ENCODE data around the gene MMP1.

The MMP1 gene

DNA sequence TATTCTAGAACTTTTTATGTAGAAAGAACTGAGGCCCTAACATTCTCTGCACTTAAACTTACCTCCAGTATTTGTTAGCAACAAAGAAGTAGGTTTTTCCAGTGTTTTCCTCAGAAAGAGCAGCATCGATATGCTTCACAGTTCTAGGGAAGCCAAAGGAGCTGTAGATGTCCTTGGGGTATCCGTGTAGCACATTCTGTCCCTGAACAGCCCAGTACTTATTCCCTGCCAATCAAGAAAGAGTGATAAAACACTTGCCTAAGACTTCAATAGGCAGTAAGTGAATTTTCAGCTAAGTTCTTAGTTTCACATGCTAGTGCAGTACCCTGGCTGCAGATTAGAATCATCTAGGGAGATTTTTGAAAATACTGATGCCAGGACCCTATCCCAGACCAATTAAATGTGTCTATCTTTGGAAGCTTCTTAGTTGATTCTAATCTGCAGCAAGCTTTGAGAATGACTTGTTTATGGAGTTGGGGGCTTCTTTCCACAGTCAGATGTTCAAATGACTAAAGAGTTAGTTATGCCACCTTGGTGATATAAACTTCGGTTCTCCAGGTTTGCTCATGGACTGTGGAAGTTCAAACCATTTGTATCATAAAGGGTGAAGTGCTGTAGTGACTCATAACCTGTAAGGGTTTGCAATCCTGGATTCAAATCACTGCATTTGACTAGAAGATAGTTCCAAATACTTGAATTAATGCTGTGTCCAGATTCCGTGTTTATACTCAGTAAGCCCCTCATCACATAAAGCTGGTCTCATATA, 6.5 kb downstream of the MMP1 start:
- no peaks in the 10 kb centered on the region for H3K27me3 Mint-ChIP-seq (ENCODE audit: low read depth)
- H3K4me1 Mint-ChIP-seq (ENCODE audit: low read depth) = peaks cover 1% of the 10 kb centered on the region
- no peak overlapping the region for H3K4me3 Mint-ChIP-seq
- H3K9me3 Mint-ChIP-seq = no peaks in the 10 kb centered on the region
- H3K36me3 Mint-ChIP-seq (ENCODE audit: low read depth) = no peaks in the 10 kb centered on the region
- H3K27ac Mint-ChIP-seq = no peak overlapping the region

DNA sequence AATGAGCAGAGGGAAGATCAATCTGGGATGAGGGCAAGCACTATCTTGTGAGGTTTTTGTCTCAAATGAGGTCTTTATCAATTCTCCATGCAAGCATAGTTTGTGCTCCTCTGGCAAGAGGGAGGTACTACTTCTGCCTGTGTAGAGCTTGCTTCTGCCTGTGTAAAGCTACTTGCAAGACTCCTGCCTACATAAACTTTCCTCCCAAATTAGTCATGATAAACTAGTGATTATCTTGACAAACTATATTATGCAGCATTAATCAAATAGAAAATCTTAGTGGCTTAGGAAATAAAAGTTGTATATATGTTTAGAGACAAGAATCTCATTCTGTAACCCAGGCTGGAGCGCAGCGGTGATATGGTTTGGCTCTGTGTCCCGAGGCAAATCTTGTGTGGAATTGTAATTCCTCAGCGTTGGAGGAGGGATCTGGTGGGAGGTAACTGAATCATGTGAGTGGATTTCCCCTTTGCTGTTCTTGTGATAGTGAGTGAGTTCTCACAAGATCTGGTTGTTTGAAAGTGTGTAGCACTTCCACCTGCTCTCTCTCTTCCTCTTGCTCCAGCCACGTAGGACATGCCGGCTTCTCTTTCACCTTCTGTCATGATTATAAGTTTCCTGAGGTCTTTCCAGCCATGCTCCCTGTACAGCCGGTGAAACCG, 9.5 kb downstream of the MMP1 start:
- H3K36me3 Mint-ChIP-seq (ENCODE audit: low read depth) = no peaks in the 10 kb centered on the region

DNA sequence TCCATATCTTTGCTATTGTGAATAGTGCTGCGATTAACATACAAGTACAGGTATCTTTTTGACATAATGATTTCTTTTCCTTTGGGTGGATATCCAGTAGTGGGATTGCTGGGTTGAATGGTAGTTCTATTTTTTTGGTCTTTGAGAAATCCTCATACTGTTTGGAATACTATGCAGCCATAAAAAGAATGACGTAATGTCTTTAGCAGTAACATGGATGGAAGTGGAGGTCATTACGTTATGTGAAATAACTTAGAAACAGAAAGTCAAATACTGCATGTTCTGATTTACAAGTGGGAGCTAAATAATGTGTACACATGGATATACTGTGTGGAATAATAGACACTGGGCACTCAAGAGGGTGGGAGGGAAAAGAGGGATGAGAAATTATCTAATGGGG, 13.6 kb downstream of the MMP1 start:
- Mint-ChIP-seq H3K27ac (no peak overlapping the region), H3K9me3 (no peaks in the 10 kb centered on the region), H3K4me1 (ENCODE audit: low read depth) (no peaks in the 10 kb centered on the region), H3K4me3 (no peak overlapping the region), H3K27me3 (ENCODE audit: low read depth) (peaks cover 3% of the 10 kb centered on the region), H3K36me3 (ENCODE audit: low read depth) (no peaks in the 10 kb centered on the region)

More for the DNA sequence above, 9.5 kb downstream of the MMP1 start:
- H3K4me3 Mint-ChIP-seq = no peak overlapping the region
- no peaks in the 10 kb centered on the region for H3K27me3 Mint-ChIP-seq (ENCODE audit: low read depth)
- H3K9me3 Mint-ChIP-seq = no peaks in the 10 kb centered on the region
- no peak overlapping the region for H3K27ac Mint-ChIP-seq
- H3K4me1 Mint-ChIP-seq (ENCODE audit: low read depth) = no peaks in the 10 kb centered on the region

DNA sequence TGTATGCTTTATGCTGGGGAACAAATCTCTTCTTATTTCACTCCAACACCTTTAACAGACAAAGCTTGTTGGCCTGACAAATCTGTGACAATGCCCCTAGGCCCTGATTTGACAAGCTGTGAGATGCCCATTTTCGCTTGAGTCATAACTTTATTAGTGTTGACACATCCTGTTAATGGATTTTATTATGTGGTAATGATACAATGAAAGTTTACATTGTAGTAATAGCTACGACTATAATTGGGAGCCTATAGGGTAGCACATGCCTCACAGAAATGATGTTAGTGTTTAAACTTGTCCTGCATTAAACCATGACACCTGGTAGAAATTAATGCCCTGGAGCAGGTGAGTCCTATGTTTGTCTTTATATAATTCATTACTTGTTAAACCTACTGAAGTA, 14.2 kb downstream of the MMP1 start:
- no peaks in the 10 kb centered on the region for H3K4me1 Mint-ChIP-seq (ENCODE audit: low read depth)

DNA sequence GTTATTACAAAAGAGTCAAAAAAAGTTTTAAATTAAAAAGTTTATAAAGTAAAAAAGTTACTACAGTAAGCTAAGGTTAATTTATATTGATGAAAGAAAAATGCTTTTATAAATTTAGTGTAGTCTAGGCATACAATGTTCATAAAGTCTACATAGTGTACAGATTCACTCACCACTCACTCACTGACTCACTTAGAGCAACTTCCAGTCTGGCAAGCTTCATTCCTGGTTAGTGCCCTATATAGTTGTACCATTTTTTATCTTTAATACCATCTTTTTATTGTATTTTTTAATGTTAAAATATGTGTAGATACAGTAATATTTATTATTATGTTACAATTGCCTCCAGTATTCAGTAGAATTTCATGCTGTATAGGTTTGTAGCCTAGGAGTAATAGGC, 14.9 kb downstream of the MMP1 start:
- Mint-ChIP-seq H3K9me3 (no peaks in the 10 kb centered on the region), H3K27ac (no peak overlapping the region), H3K27me3 (ENCODE audit: low read depth) (peaks cover 3% of the 10 kb centered on the region), H3K4me3 (no peak overlapping the region), H3K4me1 (ENCODE audit: low read depth) (no peaks in the 10 kb centered on the region), H3K36me3 (ENCODE audit: low read depth) (no peaks in the 10 kb centered on the region)

More for the DNA sequence above, 14.2 kb downstream of the MMP1 start:
- Mint-ChIP-seq H3K27me3 (ENCODE audit: low read depth) (peaks cover 3% of the 10 kb centered on the region), H3K27ac (no peak overlapping the region), H3K4me3 (no peak overlapping the region), H3K36me3 (ENCODE audit: low read depth) (no peaks in the 10 kb centered on the region), H3K9me3 (no peaks in the 10 kb centered on the region)

DNA sequence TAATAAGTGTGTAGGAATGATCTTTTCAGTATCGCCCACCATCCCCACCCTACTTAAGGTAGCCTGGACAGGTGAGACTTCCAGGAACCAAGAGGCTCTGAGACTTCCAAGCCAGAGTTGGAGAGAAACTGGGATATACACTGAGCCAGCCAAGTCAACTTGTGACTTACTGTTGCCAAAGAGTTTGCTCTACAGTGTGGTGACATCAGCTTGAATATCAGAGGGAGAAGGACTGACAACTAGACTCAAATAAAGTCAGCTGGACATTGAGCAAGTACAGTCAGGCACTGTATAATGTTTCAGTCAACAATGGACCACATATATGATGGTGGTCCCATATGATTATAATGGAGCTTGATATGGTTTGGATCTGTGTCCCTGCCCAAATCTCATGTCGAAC, 16.3 kb downstream of the MMP1 start:
- H3K27me3 Mint-ChIP-seq (ENCODE audit: low read depth) = peaks cover 9% of the 10 kb centered on the region
- H3K27ac Mint-ChIP-seq = no peak overlapping the region
- no peaks in the 10 kb centered on the region for H3K9me3 Mint-ChIP-seq
- H3K4me3 Mint-ChIP-seq = no peak overlapping the region
- H3K36me3 Mint-ChIP-seq (ENCODE audit: low read depth) = no peaks in the 10 kb centered on the region
- H3K4me1 Mint-ChIP-seq (ENCODE audit: low read depth) = no peaks in the 10 kb centered on the region

DNA sequence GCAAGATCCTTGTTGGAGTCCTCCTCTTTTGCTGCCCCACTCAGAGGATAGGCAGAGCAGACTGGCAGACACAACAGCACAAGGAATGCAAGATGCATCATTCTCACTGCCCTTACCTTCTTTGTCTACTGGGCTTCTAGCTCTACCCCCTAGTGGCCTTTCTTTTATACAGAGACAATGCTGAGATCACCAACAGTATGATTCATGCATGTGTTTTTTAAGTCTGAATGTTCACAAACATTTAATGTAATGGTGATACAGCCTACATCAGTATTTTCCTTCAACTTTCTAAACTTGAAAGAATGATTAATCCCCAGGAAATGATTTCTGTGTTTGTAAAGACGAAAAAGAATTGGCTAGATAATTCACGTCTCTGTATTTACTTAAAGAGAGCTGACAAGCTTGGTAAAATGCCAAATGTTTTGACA, 17.5 kb downstream of the MMP1 start, which contains the start of gene MMP10:
TSS of gene MMP10 (minus strand) at position 138 of the 428 bp plus-strand sequence. CDS start at position 101, 37 bp downstream.
- Mint-ChIP-seq H3K4me3 (no peak within 1 kb of the TSS), H3K9me3 (no peaks in the 10 kb centered on the region), H3K27me3 (ENCODE audit: low read depth) (peaks cover 9% of the 10 kb centered on the region), H3K27ac (no peak within 1 kb of the TSS), H3K36me3 (ENCODE audit: low read depth) (no peaks in the 10 kb centered on the region), H3K4me1 (ENCODE audit: low read depth) (no peaks in the 10 kb centered on the region)

DNA sequence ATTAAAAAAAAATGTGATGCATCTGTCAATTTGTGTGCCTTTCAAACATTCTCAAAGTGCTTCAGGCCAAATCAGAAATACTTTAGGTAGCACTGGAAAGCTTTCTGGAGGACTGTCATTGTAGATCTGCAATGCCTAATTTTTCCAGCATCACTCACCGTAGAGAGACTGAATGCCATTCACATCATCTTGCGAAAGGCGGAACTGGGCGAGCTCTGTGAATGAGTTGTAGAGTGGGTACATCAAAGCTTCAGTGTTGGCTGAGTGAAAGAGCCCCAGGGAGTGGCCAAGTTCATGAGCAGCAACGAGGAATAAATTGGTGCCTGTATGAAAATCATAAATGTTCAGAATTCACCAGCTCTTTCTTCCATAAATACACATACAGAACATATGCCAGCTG, 21.5 kb downstream of the MMP1 start:
- H3K9me3 Mint-ChIP-seq = no peaks in the 10 kb centered on the region
- no peaks in the 10 kb centered on the region for H3K4me1 Mint-ChIP-seq (ENCODE audit: low read depth)
- no peak overlapping the region for H3K27ac Mint-ChIP-seq
- H3K4me3 Mint-ChIP-seq = no peak overlapping the region
- H3K27me3 Mint-ChIP-seq (ENCODE audit: low read depth) = peaks cover 15% of the 10 kb centered on the region
- no peaks in the 10 kb centered on the region for H3K36me3 Mint-ChIP-seq (ENCODE audit: low read depth)

DNA sequence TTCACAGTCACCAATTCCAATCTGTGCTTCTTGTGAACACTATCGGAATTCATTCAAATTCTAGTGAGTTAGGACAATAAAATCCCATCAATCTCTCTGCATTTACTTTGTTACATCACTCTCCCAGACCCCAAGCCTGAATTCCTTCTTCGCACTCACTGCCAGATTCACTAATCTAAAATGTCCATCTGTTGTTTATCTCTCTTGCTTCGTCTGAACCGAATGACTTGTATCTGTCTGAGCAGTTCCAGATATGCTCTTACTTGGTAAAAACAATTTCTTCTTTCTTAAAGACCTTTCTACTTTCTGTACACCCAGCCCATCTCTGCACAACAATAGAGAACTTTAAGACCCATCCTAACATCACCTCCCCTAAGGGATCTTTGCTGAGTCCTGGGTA, 24.6 kb downstream of the MMP1 start:
- H3K9me3 Mint-ChIP-seq = no peaks in the 10 kb centered on the region
- peaks cover 12% of the 10 kb centered on the region for H3K27me3 Mint-ChIP-seq (ENCODE audit: low read depth)
- H3K27ac Mint-ChIP-seq = no peak overlapping the region
- no peak overlapping the region for H3K4me3 Mint-ChIP-seq
- no peaks in the 10 kb centered on the region for H3K4me1 Mint-ChIP-seq (ENCODE audit: low read depth)
- H3K36me3 Mint-ChIP-seq (ENCODE audit: low read depth) = no peaks in the 10 kb centered on the region

DNA sequence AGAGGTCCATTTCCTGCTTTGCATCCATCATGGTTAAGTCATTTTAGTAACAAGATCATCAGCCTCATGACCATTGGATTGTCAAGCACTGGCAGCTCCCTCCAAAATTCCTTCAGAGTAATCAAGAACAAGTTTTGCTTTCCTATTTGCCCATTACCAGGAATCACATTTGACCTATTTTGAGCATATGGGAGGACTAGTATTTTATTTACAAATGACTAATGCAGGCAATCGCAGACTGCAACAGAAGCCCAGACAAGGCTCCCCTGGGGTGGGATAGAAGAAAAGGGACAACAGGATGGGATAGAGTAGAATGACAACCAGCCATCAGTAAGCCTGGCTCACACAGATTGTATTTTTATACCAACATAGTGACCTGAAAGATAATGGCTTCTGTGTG, 26.6 kb downstream of the MMP1 start:
- Mint-ChIP-seq H3K36me3 (ENCODE audit: low read depth) (no peaks in the 10 kb centered on the region), H3K27me3 (ENCODE audit: low read depth) (peaks cover 6% of the 10 kb centered on the region), H3K4me3 (no peak overlapping the region), H3K4me1 (ENCODE audit: low read depth) (no peaks in the 10 kb centered on the region), H3K27ac (no peak overlapping the region), H3K9me3 (no peaks in the 10 kb centered on the region)

DNA sequence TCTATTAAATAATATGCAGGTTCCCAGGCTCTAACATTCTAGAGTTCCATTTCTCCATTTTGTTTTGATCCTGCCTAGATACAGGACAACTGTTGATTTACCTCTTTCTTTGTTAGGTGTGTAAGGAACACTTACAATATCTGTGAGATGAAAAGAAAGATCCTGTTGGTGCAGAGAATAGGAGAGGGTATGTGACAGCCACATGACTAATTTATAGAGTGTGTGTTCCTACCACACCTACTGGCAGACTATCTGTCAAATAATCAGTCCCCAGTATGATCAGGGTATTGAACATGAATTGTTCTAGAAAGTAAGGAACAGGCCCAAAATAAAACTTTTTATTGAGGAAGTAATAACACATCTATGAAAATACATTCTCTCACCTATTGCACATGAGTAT, 27.8 kb downstream of the MMP1 start:
- Mint-ChIP-seq H3K4me3 (no peak overlapping the region), H3K27me3 (ENCODE audit: low read depth) (peaks cover 6% of the 10 kb centered on the region), H3K9me3 (no peaks in the 10 kb centered on the region), H3K4me1 (ENCODE audit: low read depth) (no peaks in the 10 kb centered on the region), H3K36me3 (ENCODE audit: low read depth) (no peaks in the 10 kb centered on the region), H3K27ac (no peak overlapping the region)

DNA sequence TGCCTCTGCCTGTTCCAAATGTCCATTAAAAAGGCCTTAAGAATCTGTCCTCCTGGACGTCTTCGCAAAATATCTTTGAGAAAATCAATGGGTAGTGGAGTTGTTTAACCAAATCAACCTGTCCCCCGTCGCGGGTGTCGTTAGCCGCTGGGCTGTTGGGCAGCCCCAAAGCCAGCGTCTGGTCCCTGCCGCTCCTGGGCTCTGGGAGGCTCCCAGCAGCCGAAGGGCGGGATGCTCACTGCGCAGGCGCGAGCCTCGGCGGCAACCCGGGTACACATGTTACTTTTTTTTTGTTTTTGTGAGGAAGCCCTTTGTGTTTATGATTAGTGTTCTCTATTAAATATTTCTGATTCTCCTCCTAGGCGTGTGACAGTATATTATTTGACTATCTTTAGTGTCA, 30.2 kb downstream of the MMP1 start:
- Mint-ChIP-seq H3K27me3 (ENCODE audit: low read depth) (no peaks in the 10 kb centered on the region), H3K36me3 (ENCODE audit: low read depth) (no peaks in the 10 kb centered on the region), H3K4me3 (no peak overlapping the region), H3K27ac (no peak overlapping the region), H3K9me3 (no peaks in the 10 kb centered on the region), H3K4me1 (ENCODE audit: low read depth) (no peaks in the 10 kb centered on the region)

DNA sequence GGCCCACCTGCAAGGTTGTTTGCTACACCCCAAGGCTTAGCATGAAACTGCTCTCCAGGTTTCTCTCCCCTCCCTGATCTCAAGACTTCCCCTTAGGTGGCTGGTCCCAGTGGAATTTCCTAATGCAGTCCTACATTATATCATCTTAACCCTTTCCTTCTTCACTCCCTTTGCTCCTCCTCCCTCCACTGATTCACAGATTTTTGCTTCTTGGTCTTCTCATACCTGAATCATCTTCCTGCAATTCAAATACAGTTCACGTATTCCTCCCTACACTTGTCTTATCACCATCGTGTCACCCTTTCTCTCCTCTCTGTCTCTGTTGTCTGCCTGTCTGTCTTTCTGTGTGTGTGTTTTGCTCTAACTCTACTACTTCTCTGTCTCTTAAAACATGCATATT, 34.5 kb downstream of the MMP1 start:
- H3K27ac Mint-ChIP-seq = no peak overlapping the region
- H3K27me3 Mint-ChIP-seq (ENCODE audit: low read depth) = peaks cover 2% of the 10 kb centered on the region
- H3K4me1 Mint-ChIP-seq (ENCODE audit: low read depth) = no peaks in the 10 kb centered on the region
- H3K36me3 Mint-ChIP-seq (ENCODE audit: low read depth) = no peaks in the 10 kb centered on the region
- no peak overlapping the region for H3K4me3 Mint-ChIP-seq
- no peaks in the 10 kb centered on the region for H3K9me3 Mint-ChIP-seq

DNA sequence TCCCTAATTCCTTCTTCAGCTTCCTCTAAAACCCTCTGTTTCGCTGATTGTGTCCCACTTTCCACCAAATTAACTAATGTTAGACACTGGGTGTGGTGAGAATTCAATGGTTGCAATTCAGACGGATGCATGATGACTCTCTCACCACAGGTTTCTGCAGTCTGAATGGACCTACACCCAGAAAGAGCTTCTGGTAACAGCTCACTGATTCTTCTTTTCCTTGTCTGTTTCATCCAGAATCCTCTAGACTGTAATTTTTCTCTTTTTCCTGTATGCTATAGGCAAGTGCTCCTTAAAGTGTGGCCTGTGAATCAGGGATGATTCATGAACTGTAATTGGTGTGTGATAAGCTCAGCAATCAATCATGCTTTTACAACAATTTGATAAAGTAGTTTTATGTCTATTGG, 35.6 kb downstream of the MMP1 start:
- Mint-ChIP-seq H3K27ac (no peak overlapping the region), H3K9me3 (no peaks in the 10 kb centered on the region), H3K4me3 (no peak overlapping the region), H3K27me3 (ENCODE audit: low read depth) (peaks cover 4% of the 10 kb centered on the region), H3K36me3 (ENCODE audit: low read depth) (no peaks in the 10 kb centered on the region), H3K4me1 (ENCODE audit: low read depth) (no peaks in the 10 kb centered on the region)

DNA sequence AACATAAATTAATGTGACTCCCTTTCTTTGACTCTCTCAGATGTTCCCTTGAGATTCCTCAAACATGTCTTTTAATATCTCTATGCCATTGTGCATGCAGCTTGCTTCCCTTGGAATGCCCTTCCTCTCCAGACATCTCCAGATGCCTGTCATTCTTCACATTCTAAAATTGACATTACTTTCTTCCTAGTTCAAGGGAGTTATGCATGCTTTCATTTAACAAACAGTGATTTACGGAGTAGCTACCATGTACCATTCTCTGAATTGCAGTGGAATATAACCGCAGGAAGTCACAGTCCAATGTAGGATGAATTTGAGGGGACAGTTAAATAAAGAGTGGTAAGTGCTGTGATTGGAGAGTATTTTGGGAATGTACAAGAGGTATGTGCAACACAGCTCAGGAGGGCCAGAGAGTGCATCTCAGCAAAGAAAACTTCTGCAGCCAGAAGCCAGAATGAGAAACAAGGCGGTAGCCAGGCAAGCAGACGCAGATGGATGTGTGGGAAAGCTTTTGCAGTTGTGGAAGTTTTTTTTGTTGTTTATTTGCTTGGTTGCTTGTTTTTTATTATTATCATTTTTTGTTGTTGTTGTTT, 36.2 kb downstream of the MMP1 start:
- Mint-ChIP-seq H3K4me3 (no peak overlapping the region), H3K4me1 (ENCODE audit: low read depth) (no peaks in the 10 kb centered on the region), H3K27ac (no peak overlapping the region), H3K27me3 (ENCODE audit: low read depth) (peaks cover 4% of the 10 kb centered on the region), H3K9me3 (no peaks in the 10 kb centered on the region), H3K36me3 (ENCODE audit: low read depth) (no peaks in the 10 kb centered on the region)
